ENCODE results near the gene HDDC2.
"Not testable (repeated sequence)": the region's sequence is repeated elsewhere in the genome, so short reads cannot be mapped to it uniquely, and the experiment has no call there.

Gene HDDC2

DNA sequence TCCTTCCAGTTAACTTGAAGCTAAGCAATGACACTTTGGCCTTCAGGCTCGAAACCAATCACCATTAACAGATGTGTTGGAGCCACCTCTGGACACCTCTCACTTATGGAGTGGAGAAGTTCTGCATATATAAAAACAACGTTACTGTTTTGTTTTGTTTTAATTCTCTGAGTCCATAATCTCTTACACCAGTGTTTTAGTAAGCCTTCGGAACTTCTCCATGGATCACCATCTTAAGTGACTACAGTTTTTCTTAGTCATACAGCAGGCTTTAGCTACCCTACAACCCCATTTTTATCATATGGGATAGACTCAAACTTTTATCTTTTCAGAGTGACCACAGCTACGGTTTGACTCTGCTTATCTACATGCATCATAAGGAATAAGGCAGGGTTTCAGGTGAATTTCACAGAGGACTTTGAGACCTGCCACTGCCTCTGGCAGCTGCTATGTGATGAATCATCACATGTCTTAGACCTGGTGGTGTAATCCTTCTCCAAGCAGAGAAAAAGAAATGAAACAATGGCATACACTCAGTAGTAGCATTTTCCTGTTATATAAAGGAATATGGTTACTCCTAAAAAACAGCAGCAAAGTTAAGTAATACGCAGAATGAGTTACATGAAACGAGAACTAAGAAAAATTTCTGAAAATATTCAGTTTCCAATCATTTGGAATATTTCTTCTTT is 5.5 kb upstream of the HDDC2 start:
- DNase-seq (ENCODE audit: low read depth in 3 of 3), result no peak

- no peak for DNase-seq (ENCODE audit: low read depth in 3 of 3)
Observed at GRCh38 chr6:125306756-125307149, 5.0 kb upstream of the HDDC2 start.

DNA sequence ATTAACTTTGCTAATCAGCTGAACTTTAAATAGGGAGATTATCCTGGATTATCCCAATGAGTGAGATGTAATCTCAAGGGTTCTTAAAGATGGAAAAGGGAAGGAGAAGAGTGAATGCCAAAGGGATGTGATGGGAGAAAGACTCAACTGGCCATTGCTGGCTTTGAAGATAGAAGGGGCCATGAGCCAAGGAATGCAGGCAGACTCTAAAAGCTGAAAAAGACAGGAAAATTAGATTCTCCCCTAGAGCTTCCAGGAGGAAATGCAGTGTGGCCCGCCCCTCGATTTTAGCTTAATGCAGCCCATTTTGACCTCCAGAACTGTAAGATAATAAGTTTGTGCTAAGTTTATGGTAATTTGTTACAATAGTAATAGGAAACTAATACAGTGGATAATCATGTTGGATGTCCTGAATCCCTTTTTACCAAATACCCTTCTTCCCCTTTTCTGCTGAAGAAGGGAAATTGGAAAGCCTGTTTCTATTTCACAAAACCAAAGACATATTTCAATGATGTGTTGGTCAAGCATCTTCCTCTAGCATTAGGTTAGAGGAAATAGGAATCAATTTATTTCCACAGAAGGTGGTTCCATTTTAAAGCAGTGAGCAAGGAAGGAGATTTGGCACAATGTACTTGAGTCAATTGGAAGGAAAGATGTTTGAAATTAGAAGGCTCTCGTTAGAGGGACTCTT is 3.3 kb upstream of the HDDC2 start:
- no peak for DNase-seq (ENCODE audit: low read depth in 3 of 3)

DNA sequence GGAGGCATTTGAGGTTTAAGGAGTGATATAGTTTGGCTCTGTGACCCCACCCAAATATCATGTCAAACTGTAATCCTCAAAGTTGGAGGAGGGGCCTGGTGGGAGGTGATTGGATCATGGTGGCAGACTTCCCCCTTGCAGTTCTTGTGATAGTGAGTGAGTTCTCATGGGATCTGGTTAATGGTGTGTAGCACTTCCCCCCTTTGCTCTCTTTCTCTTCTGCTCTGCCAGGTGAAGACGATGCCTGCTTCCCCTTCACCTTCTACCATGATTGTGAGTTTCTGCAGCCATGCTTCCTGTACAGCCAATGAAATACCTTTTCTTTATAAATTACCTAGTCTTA is 1.7 kb upstream of the HDDC2 start:
- DNase-seq (ENCODE audit: low read depth in 3 of 3), result no peak

DNA sequence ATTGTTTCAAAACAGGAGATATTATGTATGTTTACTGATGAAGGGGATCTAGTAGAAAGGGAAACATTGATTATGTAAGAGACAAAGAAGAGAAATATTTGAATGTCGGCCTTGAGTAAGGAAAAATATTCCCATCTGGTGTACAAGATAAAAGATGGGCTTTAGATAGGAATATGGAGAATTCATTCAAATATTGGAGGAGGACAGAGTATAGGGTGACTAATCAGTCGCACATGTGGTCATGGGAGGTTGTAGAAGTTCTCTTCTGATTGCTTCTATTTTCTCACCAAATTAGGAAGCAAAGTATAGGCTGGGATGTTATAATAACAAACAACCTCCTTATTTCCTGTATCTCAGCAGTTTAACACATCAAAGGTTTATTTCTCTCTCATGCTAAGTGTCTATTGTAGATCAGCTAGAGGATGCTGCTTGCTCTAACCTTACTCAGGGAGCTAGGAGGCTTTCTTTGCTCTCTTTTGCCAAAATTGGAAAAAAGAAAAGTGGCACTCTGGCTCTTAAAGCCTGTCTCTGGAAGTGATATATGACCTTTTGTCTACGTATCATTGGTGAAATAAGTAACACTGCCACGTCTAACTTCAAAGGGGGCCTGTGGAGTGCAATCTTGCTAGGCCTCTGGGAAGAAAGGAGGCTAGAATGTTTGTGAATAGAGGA is 1.2 kb upstream of the HDDC2 start:
- DNase-seq (ENCODE audit: low read depth in 3 of 3), result no peak

GRCh38 chr6:125300992-125301434 is 754 bp downstream of the HDDC2 start:
- no peak for DNase-seq (ENCODE audit: low read depth in 3 of 3)

DNA sequence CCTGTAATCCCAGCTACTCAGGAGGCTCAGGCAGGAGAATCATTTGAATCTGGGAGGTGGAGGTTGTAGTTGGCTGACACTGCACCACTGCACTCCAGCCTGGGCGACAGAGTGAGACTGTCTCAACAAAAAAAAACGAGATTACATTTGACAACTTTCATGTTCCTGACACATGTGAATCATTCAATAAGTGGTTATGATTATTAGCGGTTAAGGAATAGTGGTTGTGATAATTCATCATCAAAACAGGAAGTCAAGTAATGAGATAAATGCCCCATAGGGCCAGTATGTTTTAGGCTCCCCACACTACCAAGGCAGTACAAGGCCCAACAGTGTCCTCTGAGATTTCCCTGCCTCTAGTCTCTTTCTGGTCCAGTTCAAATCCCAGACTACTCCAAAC is 2.5 kb downstream of the HDDC2 start:
- DNase-seq (ENCODE audit: low read depth in 3 of 3), result no peak

DNA sequence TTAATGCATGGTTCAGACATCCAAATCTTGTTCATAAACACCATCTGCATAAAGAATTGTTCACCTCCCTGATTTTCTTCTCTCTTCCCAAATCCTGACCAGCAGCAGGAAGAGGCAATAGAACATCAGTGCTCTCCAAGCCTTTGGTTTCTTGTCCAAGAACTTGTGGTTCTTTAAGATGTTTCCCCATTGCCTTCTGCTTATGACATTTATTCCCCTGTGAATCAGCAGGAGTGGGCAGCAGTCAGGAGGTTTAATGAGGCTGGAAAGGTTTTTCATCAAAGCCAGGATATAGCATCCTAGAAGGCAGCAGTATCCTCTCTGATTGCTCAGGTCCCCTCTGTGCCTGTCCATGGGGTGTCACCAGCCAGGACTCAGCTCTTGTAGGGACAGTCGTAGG is 5.3 kb downstream of the HDDC2 start:
- DNase-seq (ENCODE audit: low read depth in 3 of 3), result no peak

- DNase-seq (ENCODE audit: low read depth in 3 of 3), result no peak
Observed at GRCh38 chr6:125294925-125295324, 6.8 kb downstream of the HDDC2 start.

DNA sequence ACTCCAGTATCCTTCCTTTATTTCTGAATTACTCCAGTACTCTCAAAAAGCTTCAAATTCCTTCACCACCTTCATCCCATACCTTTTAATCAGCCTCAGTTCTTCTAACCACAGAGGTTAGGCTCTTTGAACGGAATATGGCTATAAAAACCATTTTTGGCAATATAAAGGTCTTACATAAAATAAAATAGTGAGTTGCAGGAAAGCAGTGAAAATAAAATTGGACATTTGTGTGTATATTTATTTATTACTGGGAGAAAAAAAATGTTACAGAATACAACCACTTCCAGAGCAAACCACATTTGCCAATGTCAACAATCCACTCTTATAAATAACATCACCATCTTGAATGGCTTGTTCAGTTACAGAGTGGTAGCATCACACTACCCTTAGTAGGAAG is 7.7 kb downstream of the HDDC2 start:
- no peak for DNase-seq (ENCODE audit: low read depth in 3 of 3)

GRCh38 chr6:125293587-125293986 is 8.2 kb downstream of the HDDC2 start:
- DNase-seq (ENCODE audit: low read depth in 3 of 3), result no peak

GRCh38 chr6:125287718-125288117 is 14.0 kb downstream of the HDDC2 start:
- no peak for DNase-seq (ENCODE audit: low read depth in 3 of 3)

DNA sequence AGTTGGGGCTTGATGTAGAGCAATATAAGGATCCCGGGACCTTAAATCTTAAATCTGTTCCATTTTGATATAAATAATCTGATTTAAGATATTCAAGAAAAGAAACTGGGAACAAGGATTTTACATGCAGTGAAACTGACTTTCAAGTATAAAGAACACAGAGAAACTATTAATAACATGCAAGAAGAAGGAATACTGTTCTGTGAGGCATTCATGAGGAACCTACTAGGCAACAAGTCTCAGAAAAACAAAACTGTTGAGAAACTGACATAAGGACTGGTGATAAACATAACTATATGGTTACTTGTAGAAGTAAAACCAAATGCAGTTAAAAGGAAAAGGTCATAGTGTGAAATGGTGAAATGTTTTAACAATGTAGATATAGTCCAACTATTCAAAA is 15.8 kb downstream of the HDDC2 start:
- DNase-seq (ENCODE audit: low read depth in 3 of 3), result no peak

- DNase-seq (ENCODE audit: low read depth in 3 of 3), result no peak
Observed at GRCh38 chr6:125285353-125285752, 16.4 kb downstream of the HDDC2 start.

DNA sequence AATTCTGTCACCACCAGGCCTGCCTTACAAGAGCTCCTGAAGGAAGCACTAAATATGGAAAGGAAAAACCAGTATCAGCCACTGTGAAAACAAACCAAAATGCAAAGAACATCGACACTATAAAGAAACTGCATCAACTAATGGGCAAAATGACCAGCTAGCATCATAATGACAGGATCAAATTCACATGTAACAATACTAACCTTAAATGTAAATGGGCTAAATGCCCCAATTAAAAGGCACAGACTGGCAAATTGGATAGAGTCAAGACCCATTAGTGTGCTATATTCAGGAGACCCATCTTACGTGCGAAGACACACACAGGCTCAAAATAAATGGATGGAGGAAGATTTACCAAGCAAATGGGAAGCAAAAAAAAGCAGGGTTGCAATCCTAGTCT is 19.3 kb downstream of the HDDC2 start:
- not testable (repeated sequence) for DNase-seq (ENCODE audit: low read depth in 3 of 3)

- not testable (repeated sequence) for DNase-seq (ENCODE audit: low read depth in 3 of 3)
Observed at GRCh38 chr6:125280370-125281035, 21.3 kb downstream of the HDDC2 start.

GRCh38 chr6:125279961-125280360 is 21.8 kb downstream of the HDDC2 start:
- no peak for DNase-seq (ENCODE audit: low read depth in 3 of 3)

DNA sequence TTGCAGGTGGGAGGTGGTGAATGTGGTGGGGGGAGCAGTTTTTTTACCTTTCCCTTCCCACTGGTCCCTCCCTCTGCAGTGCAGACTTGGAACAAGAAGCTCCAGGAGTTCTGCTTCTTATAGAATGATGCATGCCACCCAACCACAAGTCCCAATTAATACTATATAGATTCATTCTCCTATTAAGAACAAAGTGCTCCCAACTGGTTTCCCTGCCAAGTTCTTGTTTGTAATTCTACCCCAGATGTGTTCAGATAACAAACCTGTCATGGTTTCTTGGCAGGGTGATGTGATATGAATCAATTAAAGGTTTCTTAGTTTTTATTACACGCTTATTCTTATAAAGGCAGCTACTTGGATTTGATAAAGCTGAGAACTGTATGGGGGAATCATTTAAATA is 23.9 kb downstream of the HDDC2 start:
- no peak for DNase-seq (ENCODE audit: low read depth in 3 of 3)

DNA sequence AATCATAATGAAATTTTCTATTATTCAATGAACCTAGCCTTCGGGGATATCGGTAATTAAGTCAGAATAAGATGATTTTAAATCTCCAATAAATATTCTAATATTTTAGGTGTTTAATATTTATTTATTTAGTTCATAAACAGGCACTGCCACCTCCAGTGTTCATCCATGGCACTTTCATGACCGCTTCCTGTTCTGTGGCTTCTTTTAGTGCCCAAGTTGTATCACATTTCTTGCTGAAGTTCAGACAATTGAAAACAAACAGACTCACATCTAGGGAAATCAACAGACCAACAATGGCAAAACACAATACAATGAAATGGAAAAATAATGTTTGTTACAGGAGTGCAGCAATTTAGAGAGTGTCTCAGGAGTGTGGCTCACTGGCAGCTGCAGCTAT is 26.0 kb downstream of the HDDC2 start:
- no peak for DNase-seq (ENCODE audit: low read depth in 3 of 3)

GRCh38 chr6:125274935-125275334 is 26.8 kb downstream of the HDDC2 start:
- no peak for DNase-seq (ENCODE audit: low read depth in 3 of 3)

GRCh38 chr6:125273965-125274364 is 27.8 kb downstream of the HDDC2 start:
- DNase-seq (ENCODE audit: low read depth in 3 of 3), result no peak

GRCh38 chr6:125273251-125273650 is 28.5 kb downstream of the HDDC2 start:
- no peak for DNase-seq (ENCODE audit: low read depth in 3 of 3)
